Osteoblast (primary cell): ENCODE measurements around the gene SGCD. TPM values are rescaled to one million over a fixed set of nuclear protein-coding genes. Genes with fewer than 3 reads are reported as not detected.

Source experiments
- DNase-seq: peaks from one replicate; pipeline ENCODE4 v3.0.0; 2011; ENCODE audit warnings: low spot score, mixed read lengths; ENCODE audit not compliant: insufficient read length; ENCODE audit errors: missing footprints
- H2AFZ ChIP-seq: 2 replicates; pipeline ENCODE4 v1.6.0; 2011; ENCODE audit warnings: mild to moderate bottlenecking, low read length
- H3K27ac ChIP-seq: 2 replicates; pipeline ENCODE4 v1.5.1; 2011; ENCODE audit warnings: mild to moderate bottlenecking, low read depth, low read length, moderate library complexity
- H3K27me3 ChIP-seq: 2 replicates; pipeline ENCODE4 v1.6.0; 2012; ENCODE audit warnings: mild to moderate bottlenecking, control low read depth, inconsistent platforms, low read length, moderate library complexity; ENCODE audit not compliant: insufficient read depth
- H3K36me3 ChIP-seq: 2 replicates; pipeline ENCODE4 v1.5.1; 2011; ENCODE audit warnings: mild to moderate bottlenecking, low read length, control low read depth, moderate library complexity; ENCODE audit not compliant: insufficient read depth
- H3K4me1 ChIP-seq: 2 replicates; pipeline ENCODE4 v1.5.1; 2011; ENCODE audit warnings: mild to moderate bottlenecking, low read length, control low read depth, moderate library complexity; ENCODE audit not compliant: insufficient read depth
- H3K4me2 ChIP-seq: 2 replicates; pipeline ENCODE4 v1.6.0; 2011; ENCODE audit warnings: mild to moderate bottlenecking, low read length; ENCODE audit not compliant: insufficient read depth
- H3K4me3 ChIP-seq: fragments of 200-600 bp; sonication (generic); 3 replicates; pipeline ENCODE4 v1.5.1; 2012; ENCODE audit warnings: mild to moderate bottlenecking, low read length, inconsistent platforms; ENCODE audit not compliant: insufficient read depth
- H3K79me2 ChIP-seq: 2 replicates; pipeline ENCODE4 v1.6.0; 2012; ENCODE audit warnings: mild to moderate bottlenecking, low read length, control low read depth, inconsistent platforms; ENCODE audit not compliant: insufficient read depth
- H3K9me3 ChIP-seq: 2 replicates; pipeline ENCODE4 v1.5.1; 2011; ENCODE audit warnings: low read depth, low read length, control low read depth
- H4K20me1 ChIP-seq: 2 replicates; pipeline ENCODE4 v1.6.0; 2012; ENCODE audit warnings: mild to moderate bottlenecking, low read length, control low read depth; ENCODE audit not compliant: insufficient read depth
- CTCF ChIP-seq: IDR thresholded peaks from 2 replicates; pipeline ENCODE4 v1.5.1; 2011; ENCODE audit warnings: mild to moderate bottlenecking, low read depth, low read length, moderate library complexity; ENCODE audit errors: extremely low read depth
- total RNA-seq: library from RNA; depleted of rRNA; stranded (reverse); fragments of >200 nt; gene quantifications from 2 replicates; pipeline ENCODE4 v1.2.3, GENCODE V29; 2012

SGCD gene
- total RNA-seq, 1 donor = 27.1 TPM

- Histone ChIP-seq H3K4me2 (no peak overlapping the region), H3K4me1 (no peaks in the 10 kb centered on the region), H3K79me2 (no peaks in the 10 kb centered on the region), H4K20me1 (no peaks in the 10 kb centered on the region), H3K9me3 (no peaks in the 10 kb centered on the region), H3K27me3 (no peaks in the 10 kb centered on the region), H3K36me3 (no peaks in the 10 kb centered on the region), H2AFZ (no peak overlapping the region), H3K27ac (no peak overlapping the region), H3K4me3 (no peak overlapping the region)
- TF ChIP-seq CTCF = no peak
- DNase-seq = no peak
These were observed 467.7 kb downstream of the SGCD start for GRCh38 chr5:156794687-156795086.

- Histone ChIP-seq H3K27me3 (no peaks in the 10 kb centered on the region), H3K27ac (no peak overlapping the region), H3K4me1 (no peaks in the 10 kb centered on the region), H3K36me3 (no peaks in the 10 kb centered on the region), H3K4me2 (no peak overlapping the region), H3K4me3 (no peak overlapping the region), H2AFZ (no peak overlapping the region), H3K79me2 (no peaks in the 10 kb centered on the region), H4K20me1 (no peaks in the 10 kb centered on the region), H3K9me3 (no peaks in the 10 kb centered on the region)
- TF ChIP-seq CTCF = no peak
- DNase-seq = no peak
These were observed 471.2 kb downstream of the SGCD start for GRCh38 chr5:156798201-156798600.

GRCh38 chr5:156799171-156799570 lies 472.2 kb downstream of the SGCD start:
- H3K4me1 ChIP-seq = no peaks in the 10 kb centered on the region
- H3K36me3 ChIP-seq = no peaks in the 10 kb centered on the region
- no peak overlapping the region for H2AFZ ChIP-seq
- no peaks in the 10 kb centered on the region for H4K20me1 ChIP-seq
- no peak for DNase-seq
- H3K4me2 ChIP-seq = no peak overlapping the region
- H3K9me3 ChIP-seq = no peaks in the 10 kb centered on the region
- TF ChIP-seq CTCF = no peak
- H3K4me3 ChIP-seq = no peak overlapping the region
- H3K27ac ChIP-seq = no peak overlapping the region
- no peaks in the 10 kb centered on the region for H3K79me2 ChIP-seq
- no peaks in the 10 kb centered on the region for H3K27me3 ChIP-seq

GRCh38 chr5:156800929-156801328 lies 474.0 kb downstream of the SGCD start:
- Histone ChIP-seq H3K4me3 (no peak overlapping the region), H4K20me1 (no peaks in the 10 kb centered on the region)
- TF ChIP-seq CTCF = no peak

More at GRCh38 chr5:156800929-156801328, 474.0 kb downstream of the SGCD start:
- Histone ChIP-seq H3K4me1 (no peaks in the 10 kb centered on the region), H2AFZ (no peak overlapping the region), H3K36me3 (no peaks in the 10 kb centered on the region), H3K4me2 (no peak overlapping the region), H3K79me2 (no peaks in the 10 kb centered on the region), H3K27ac (no peak overlapping the region), H3K9me3 (no peaks in the 10 kb centered on the region), H3K27me3 (no peaks in the 10 kb centered on the region)
- DNase-seq = no peak
